ENCODE data around the gene CFAP52. TPM values are rescaled to one million over a fixed set of nuclear protein-coding genes. Genes with fewer than 3 reads are reported as not detected.

CFAP52 gene
- total RNA-seq (2014; rRNA removed; shearing (Covaris generic)) (not detected in 2 replicates), polyA plus RNA-seq (2016; fragmentation: Nextera tagmentation; extraction: Ambion mirVana) (0.76 TPM in 1 of 2 replicates, not detected in the other)

DNA sequence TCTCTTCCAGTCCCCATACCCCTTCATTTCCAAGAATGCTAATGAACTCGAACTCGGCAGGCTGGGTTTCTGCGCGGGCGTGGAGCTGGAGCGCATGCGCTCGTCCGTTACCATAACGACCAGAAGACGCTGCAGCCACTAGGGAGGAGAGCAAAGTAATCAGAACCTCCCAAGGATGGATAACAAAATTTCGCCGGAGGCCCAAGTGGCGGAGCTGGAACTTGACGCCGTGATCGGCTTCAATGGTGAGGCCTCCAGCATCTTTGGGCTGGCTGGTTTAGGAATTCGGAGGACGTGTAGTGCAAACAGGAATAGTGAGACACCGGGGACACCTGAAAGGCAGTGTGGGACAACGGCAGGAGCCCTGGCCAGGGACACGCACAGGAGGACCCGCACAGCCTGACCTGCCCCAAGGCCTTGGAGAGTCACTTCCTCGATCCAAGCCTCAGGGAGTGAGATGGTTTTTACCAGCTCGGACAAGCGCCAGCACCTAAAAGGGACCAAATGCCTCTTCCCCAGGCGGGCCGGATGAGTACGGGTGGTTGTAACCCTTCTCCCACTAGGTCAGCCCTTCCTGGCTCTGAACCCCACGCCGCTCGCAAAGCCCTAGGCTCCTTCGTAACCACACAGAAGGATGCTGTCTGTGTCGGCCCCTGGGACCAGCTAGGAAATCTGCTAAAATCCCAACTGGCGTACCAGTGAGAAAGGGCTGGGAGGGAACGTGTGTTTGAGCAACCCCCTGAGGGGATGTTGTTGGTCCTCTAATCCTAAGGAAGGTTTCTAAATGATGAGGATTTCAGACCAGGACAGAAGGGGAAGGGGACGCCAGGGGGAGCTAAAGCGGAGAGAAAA lies at the start of gene CFAP52:
CFAP52 (plus strand) TSS at position 122 of the 852 bp plus-strand sequence; CDS start at position 176, 54 bp downstream.
- Histone ChIP-seq H3K27ac (0 out of 2 replicates have a peak within 1 kb of the TSS, but pooled peaks have one; percentile 0), H3F3A (ENCODE audit: insufficient read depth) (no peaks in the 10 kb centered on the region; the same call in 1 of the 2 replicates), H3K9me2 (ENCODE audit: insufficient read depth) (no peaks in the 10 kb centered on the region), H3K4me3 (peak within 1 kb of the TSS; percentile 93), H3K9ac (peak within 1 kb of the TSS; percentile 85), H2AFZ (peak within 1 kb of the TSS; percentile 96), H3K9me3 (ENCODE audit: low read depth) (no peaks in the 10 kb centered on the region), H3K27me3 (replicated peaks; ENCODE audit: insufficient read depth) (no peaks in the 10 kb centered on the region), H3K4me1 (ENCODE audit: insufficient read depth) (no peaks in the 10 kb centered on the region; the same call in 1 of the 2 replicates), H3K4me2 (ENCODE audit: unreplicated experiment) (peak within 1 kb of the TSS; percentile 89), H3K79me2 (ENCODE audit: insufficient read depth) (peaks cover 24% of the 10 kb centered on the region), H4K20me1 (ENCODE audit: insufficient read depth) (no peaks in the 10 kb centered on the region), H3K36me3 (ENCODE audit: low read depth) (no peaks in the 10 kb centered on the region)
- in situ Hi-C loops (cut with MboI) = no loop called here
- DNase-seq = peak; percentile 90
- no peak for TF ChIP-seq EZH2 (IDR thresholded peaks at IDR 0.05; ENCODE audit: insufficient read depth, poor library complexity, severe bottlenecking)
- no peak for TF ChIP-seq EZH2phosphoT487 (IDR thresholded peaks at IDR 0.05; ENCODE audit: insufficient read depth, low read depth)
- WGBS, 2 experiments (ENCODE audit: low coverage in 1 of 2, low lambda C conversion rate in 2 of 2, missing lambda C conversion rate in 2 of 2) = 1 to 2% methylated on average over 38 of the region's 38 CpGs

GRCh38 chr17:9527788-9528187 lies 48.7 kb upstream of the CFAP52 start:
- Histone ChIP-seq H3K27me3 (replicated peaks; ENCODE audit: insufficient read depth) (no peaks in the 10 kb centered on the region), H3K27ac (no peak overlapping the region), H2AFZ (no peak overlapping the region), H3F3A (ENCODE audit: insufficient read depth) (no peaks in the 10 kb centered on the region), H3K4me3 (no peak overlapping the region), H3K4me2 (ENCODE audit: unreplicated experiment) (no peak overlapping the region), H3K4me1 (ENCODE audit: insufficient read depth) (no peaks in the 10 kb centered on the region), H3K79me2 (ENCODE audit: insufficient read depth) (no peaks in the 10 kb centered on the region), H3K36me3 (ENCODE audit: low read depth) (no peaks in the 10 kb centered on the region), H3K9me2 (ENCODE audit: insufficient read depth) (no peaks in the 10 kb centered on the region), H3K9ac (no peak overlapping the region), H4K20me1 (ENCODE audit: insufficient read depth) (no peaks in the 10 kb centered on the region), H3K9me3 (ENCODE audit: low read depth) (no peaks in the 10 kb centered on the region)
- 65 to 67% methylated on average over 3 of the region's 3 CpGs for WGBS, 2 experiments (ENCODE audit: low coverage in 1 of 2, low lambda C conversion rate in 2 of 2, missing lambda C conversion rate in 2 of 2)
- in situ Hi-C loops (cut with MboI) = no loop called here
- TF ChIP-seq EZH2phosphoT487 (IDR thresholded peaks at IDR 0.05; ENCODE audit: insufficient read depth, low read depth) (no peak), EZH2 (IDR thresholded peaks at IDR 0.05; ENCODE audit: insufficient read depth, poor library complexity, severe bottlenecking) (no peak)
- no peak for DNase-seq

DNA sequence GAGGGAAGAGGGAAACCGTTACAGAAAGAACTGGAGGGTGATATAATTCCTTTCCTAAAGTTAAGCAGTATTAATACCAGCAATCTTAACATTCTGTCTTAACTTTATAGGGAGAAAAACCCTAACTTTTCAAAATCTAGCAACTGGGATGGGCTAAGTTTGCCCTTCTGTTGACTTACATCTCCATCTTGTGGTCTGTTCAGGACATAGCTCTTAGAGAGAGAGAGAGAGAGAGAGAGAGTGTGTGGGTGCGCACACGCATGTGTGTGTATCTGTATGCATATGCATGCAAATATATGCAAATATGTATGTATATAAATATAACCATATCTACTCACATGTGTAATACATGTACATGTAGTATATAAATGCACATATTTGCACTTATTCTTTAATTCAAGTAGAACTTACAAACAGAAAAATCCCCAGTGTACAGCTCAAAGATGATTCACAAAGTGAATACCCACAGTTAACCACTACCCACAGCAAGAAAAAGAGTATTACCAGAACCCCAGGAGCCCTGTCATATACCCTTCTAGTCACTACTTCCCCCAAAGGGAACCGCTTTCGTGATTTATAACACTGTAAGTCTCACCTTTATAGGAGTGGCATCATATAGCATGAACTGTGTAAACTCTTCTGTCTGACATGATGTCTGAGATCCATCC lies 47.3 kb upstream of the CFAP52 start:
- no peak overlapping the region for H3K4me2 ChIP-seq (ENCODE audit: unreplicated experiment)
- H3K27ac ChIP-seq = no peak overlapping the region
- H3K9ac ChIP-seq = no peak overlapping the region
- H3K9me3 ChIP-seq (ENCODE audit: low read depth) = no peaks in the 10 kb centered on the region
- no peak for TF ChIP-seq EZH2phosphoT487 (IDR thresholded peaks at IDR 0.05; ENCODE audit: insufficient read depth, low read depth)
- no peak for TF ChIP-seq EZH2 (IDR thresholded peaks at IDR 0.05; ENCODE audit: insufficient read depth, poor library complexity, severe bottlenecking)
- no peaks in the 10 kb centered on the region for H3K9me2 ChIP-seq (ENCODE audit: insufficient read depth)
- no peaks in the 10 kb centered on the region for H3F3A ChIP-seq (ENCODE audit: insufficient read depth)
- H3K4me3 ChIP-seq = no peak overlapping the region
- WGBS, 2 experiments (ENCODE audit: low coverage in 1 of 2, low lambda C conversion rate in 2 of 2, missing lambda C conversion rate in 2 of 2) = 59 to 78% methylated on average over 4 to 5 of the region's 5 CpGs
- no peak overlapping the region for H2AFZ ChIP-seq
- DNase-seq = peak; percentile 63
- H3K36me3 ChIP-seq (ENCODE audit: low read depth) = no peaks in the 10 kb centered on the region
- H3K27me3 ChIP-seq (replicated peaks; ENCODE audit: insufficient read depth) = no peaks in the 10 kb centered on the region
- in situ Hi-C loops (cut with MboI) = no loop called here
- no peaks in the 10 kb centered on the region for H4K20me1 ChIP-seq (ENCODE audit: insufficient read depth)
- no peaks in the 10 kb centered on the region for H3K4me1 ChIP-seq (ENCODE audit: insufficient read depth)
- no peaks in the 10 kb centered on the region for H3K79me2 ChIP-seq (ENCODE audit: insufficient read depth)

GRCh38 chr17:9531034-9531433 lies 45.4 kb upstream of the CFAP52 start:
- 43 to 44% methylated on average over 2 of the region's 2 CpGs for WGBS, 2 experiments (ENCODE audit: low coverage in 1 of 2, low lambda C conversion rate in 2 of 2, missing lambda C conversion rate in 2 of 2)
- no peaks in the 10 kb centered on the region for H3K27me3 ChIP-seq (replicated peaks; ENCODE audit: insufficient read depth)
- in situ Hi-C loops (cut with MboI) = loop anchor here (10.0 kb wide), 1 partner anchor 546 kb away; no protein-coding TSS in a partner anchor

More at GRCh38 chr17:9531034-9531433, 45.4 kb upstream of the CFAP52 start:
- Histone ChIP-seq H2AFZ (no peak overlapping the region), H3K9me2 (ENCODE audit: insufficient read depth) (no peaks in the 10 kb centered on the region), H3K4me1 (ENCODE audit: insufficient read depth) (no peaks in the 10 kb centered on the region), H3F3A (ENCODE audit: insufficient read depth) (no peaks in the 10 kb centered on the region), H3K36me3 (ENCODE audit: low read depth) (no peaks in the 10 kb centered on the region), H4K20me1 (ENCODE audit: insufficient read depth) (no peaks in the 10 kb centered on the region), H3K27ac (no peak overlapping the region), H3K4me2 (ENCODE audit: unreplicated experiment) (no peak overlapping the region), H3K9me3 (ENCODE audit: low read depth) (no peaks in the 10 kb centered on the region), H3K9ac (no peak overlapping the region), H3K4me3 (no peak overlapping the region), H3K79me2 (ENCODE audit: insufficient read depth) (no peaks in the 10 kb centered on the region)
- TF ChIP-seq EZH2 (IDR thresholded peaks at IDR 0.05; ENCODE audit: insufficient read depth, poor library complexity, severe bottlenecking) (no peak), EZH2phosphoT487 (IDR thresholded peaks at IDR 0.05; ENCODE audit: insufficient read depth, low read depth) (no peak)
- no peak for DNase-seq

All from GM23248 (cell line).